ENCODE data around the gene SUPT3H. TPM values are rescaled to one million over a fixed set of nuclear protein-coding genes. Genes with fewer than 3 reads are reported as not detected.

The SUPT3H gene
- polyA plus RNA-seq, 1 donor (not counting 4 experiments of a cell fraction or from before 2014, with no cell fraction given) = 7.6 TPM

DNA sequence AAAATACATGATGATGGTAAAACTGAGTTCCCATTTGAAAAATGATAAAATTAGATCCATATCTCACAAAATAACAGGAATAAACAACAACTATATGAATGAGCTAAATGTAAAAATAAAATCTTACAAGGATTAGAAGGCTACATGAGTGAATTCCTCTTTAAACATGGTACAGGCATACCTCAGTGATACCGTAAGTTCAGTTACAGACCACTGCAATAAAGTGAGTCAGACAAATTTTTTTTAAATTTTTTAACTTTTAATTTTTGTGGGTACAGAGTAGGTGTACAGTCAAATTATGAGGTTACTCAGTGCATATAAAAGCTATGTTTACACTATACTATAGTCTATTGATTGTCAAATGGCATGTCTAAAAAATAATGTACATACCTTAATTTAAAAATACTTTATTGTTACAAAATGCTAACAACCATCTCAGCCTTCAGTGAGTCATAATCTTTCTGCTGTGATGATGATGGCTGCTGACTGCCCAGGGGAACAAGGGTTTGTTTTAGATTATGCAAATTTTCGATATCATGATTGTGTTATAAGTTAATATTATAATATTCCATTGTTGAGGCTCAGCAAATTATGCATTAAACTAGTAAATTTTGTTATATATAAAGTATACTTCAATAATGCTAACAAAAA, 272.4 kb downstream of the SUPT3H start:
- TF ChIP-seq, protein P1, sequence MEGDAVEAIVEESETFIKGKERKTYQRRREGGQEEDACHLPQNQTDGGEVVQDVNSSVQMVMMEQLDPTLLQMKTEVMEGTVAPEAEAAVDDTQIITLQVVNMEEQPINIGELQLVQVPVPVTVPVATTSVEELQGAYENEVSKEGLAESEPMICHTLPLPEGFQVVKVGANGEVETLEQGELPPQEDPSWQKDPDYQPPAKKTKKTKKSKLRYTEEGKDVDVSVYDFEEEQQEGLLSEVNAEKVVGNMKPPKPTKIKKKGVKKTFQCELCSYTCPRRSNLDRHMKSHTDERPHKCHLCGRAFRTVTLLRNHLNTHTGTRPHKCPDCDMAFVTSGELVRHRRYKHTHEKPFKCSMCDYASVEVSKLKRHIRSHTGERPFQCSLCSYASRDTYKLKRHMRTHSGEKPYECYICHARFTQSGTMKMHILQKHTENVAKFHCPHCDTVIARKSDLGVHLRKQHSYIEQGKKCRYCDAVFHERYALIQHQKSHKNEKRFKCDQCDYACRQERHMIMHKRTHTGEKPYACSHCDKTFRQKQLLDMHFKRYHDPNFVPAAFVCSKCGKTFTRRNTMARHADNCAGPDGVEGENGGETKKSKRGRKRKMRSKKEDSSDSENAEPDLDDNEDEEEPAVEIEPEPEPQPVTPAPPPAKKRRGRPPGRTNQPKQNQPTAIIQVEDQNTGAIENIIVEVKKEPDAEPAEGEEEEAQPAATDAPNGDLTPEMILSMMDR (optimal IDR thresholded peaks at IDR 0.05 in 1 of 3, IDR thresholded peaks at IDR 0.05 in 1 of 3, conservative IDR thresholded peaks at IDR 0.05 in 1 of 3; ENCODE audit: extremely low read depth in 1 of 3, insufficient read depth in 2 of 3, low read length in 3 of 3) = no peak
- TF ChIP-seq EZH2 (IDR thresholded peaks at IDR 0.05; ENCODE audit: low read length) = no peak
- DNase-seq (ENCODE audit: low read depth, low spot score) = no peak
- dilution Hi-C loops (cut with MboI; ENCODE audit: extremely low pct_ligation_motif_present, low sequenced_read_pairs) = no loop called here

DNA sequence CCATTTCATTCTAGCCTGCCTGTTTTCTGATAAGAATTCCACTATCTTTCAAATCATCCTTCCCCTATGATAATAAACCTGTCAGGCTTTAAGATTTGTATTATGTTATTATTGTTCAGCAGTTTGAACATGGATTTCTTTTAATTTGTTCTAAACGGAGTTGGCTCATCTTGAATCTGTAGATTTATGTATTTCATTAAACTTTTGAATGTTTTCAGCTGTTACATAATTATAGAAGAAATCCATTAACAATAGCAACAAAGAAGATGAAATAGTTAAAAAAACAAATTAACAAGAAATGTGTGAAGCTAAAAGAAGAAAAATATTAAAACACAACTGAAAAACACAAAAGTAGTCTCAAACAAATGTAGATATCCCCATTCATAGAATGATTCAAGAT, 273.3 kb downstream of the SUPT3H start:
- no peak overlapping the region for H3K9ac ChIP-seq (ENCODE audit: control insufficient read depth, extremely low read depth, insufficient read depth, low read length)
- H3K4me3 ChIP-seq (ENCODE audit: control insufficient read depth in 2 of 3, extremely low read depth in 1 of 3, insufficient read depth in 2 of 3, low read depth in 1 of 3, low read length in 3 of 3) = no peak overlapping the region
- H3K4me1 ChIP-seq (ENCODE audit: control insufficient read depth, extremely low read depth, insufficient read depth, low read length) = no peaks in the 10 kb centered on the region
- no peak overlapping the region for H3K4me2 ChIP-seq (ENCODE audit: control insufficient read depth, extremely low read depth, insufficient read depth, low read depth, low read length)
- TF ChIP-seq EZH2 (IDR thresholded peaks at IDR 0.05; ENCODE audit: low read length) = no peak
- TF ChIP-seq, protein P1 (optimal IDR thresholded peaks at IDR 0.05 in 1 of 3, IDR thresholded peaks at IDR 0.05 in 1 of 3, conservative IDR thresholded peaks at IDR 0.05 in 1 of 3; ENCODE audit: extremely low read depth in 1 of 3, insufficient read depth in 2 of 3, low read length in 3 of 3) = no peak
- FAIRE-seq (no peak), DNase-seq (ENCODE audit: low read depth, low spot score) (no peak)
- H3K36me3 ChIP-seq (ENCODE audit: control insufficient read depth in 2 of 2, extremely low read depth in 1 of 2, insufficient read depth in 2 of 2, low read length in 2 of 2) = no peaks in the 10 kb centered on the region
- dilution Hi-C loops (cut with MboI; ENCODE audit: extremely low pct_ligation_motif_present, low sequenced_read_pairs) = no loop called here
- H3K27ac ChIP-seq (ENCODE audit: control insufficient read depth, insufficient read depth, low read length) = no peak overlapping the region
- H4K20me1 ChIP-seq (ENCODE audit: control insufficient read depth, extremely low read depth, insufficient read depth, low read length) = no peaks in the 10 kb centered on the region
- H2AFZ ChIP-seq (ENCODE audit: control insufficient read depth, low read length) = no peak overlapping the region
- no peaks in the 10 kb centered on the region for H3K9me3 ChIP-seq (ENCODE audit: control insufficient read depth, low read depth, low read length)
- H3K27me3 ChIP-seq (ENCODE audit: control insufficient read depth, extremely low read depth, insufficient read depth, low read length) = no peaks in the 10 kb centered on the region
- no peaks in the 10 kb centered on the region for H3K9me1 ChIP-seq (ENCODE audit: control insufficient read depth, extremely low read depth, insufficient read depth, low read length)
- no peaks in the 10 kb centered on the region for H3K79me2 ChIP-seq (ENCODE audit: control insufficient read depth, insufficient read depth, low read length)

More for the DNA sequence above, 272.4 kb downstream of the SUPT3H start:
- Histone ChIP-seq H3K4me2 (ENCODE audit: control insufficient read depth, extremely low read depth, insufficient read depth, low read depth, low read length) (no peak overlapping the region), H3K27ac (ENCODE audit: control insufficient read depth, insufficient read depth, low read length) (no peak overlapping the region), H3K36me3 (ENCODE audit: control insufficient read depth in 2 of 2, extremely low read depth in 1 of 2, insufficient read depth in 2 of 2, low read length in 2 of 2) (no peaks in the 10 kb centered on the region), H3K79me2 (ENCODE audit: control insufficient read depth, insufficient read depth, low read length) (no peaks in the 10 kb centered on the region), H3K9me1 (ENCODE audit: control insufficient read depth, extremely low read depth, insufficient read depth, low read length) (no peaks in the 10 kb centered on the region), H3K27me3 (ENCODE audit: control insufficient read depth, extremely low read depth, insufficient read depth, low read length) (no peaks in the 10 kb centered on the region), H3K9me3 (ENCODE audit: control insufficient read depth, low read depth, low read length) (no peaks in the 10 kb centered on the region), H3K9ac (ENCODE audit: control insufficient read depth, extremely low read depth, insufficient read depth, low read length) (no peak overlapping the region), H2AFZ (ENCODE audit: control insufficient read depth, low read length) (no peak overlapping the region), H3K4me3 (ENCODE audit: control insufficient read depth in 2 of 3, extremely low read depth in 1 of 3, insufficient read depth in 2 of 3, low read depth in 1 of 3, low read length in 3 of 3) (no peak overlapping the region), H3K4me1 (ENCODE audit: control insufficient read depth, extremely low read depth, insufficient read depth, low read length) (no peaks in the 10 kb centered on the region), H4K20me1 (ENCODE audit: control insufficient read depth, extremely low read depth, insufficient read depth, low read length) (no peaks in the 10 kb centered on the region)
- no peak for FAIRE-seq
